Fibroblast of peridontal ligament (primary cell): ENCODE measurements around the gene C1QL2.

Experiments
- DNase-seq: peaks from one replicate; pipeline ENCODE4 v3.0.0-alpha.2; 2010; ENCODE audit errors: extremely low read depth

Gene C1QL2

GRCh38 chr2:119137502-119137901, 21.0 kb downstream of the C1QL2 start:
- DNase-seq = no peak

DNA sequence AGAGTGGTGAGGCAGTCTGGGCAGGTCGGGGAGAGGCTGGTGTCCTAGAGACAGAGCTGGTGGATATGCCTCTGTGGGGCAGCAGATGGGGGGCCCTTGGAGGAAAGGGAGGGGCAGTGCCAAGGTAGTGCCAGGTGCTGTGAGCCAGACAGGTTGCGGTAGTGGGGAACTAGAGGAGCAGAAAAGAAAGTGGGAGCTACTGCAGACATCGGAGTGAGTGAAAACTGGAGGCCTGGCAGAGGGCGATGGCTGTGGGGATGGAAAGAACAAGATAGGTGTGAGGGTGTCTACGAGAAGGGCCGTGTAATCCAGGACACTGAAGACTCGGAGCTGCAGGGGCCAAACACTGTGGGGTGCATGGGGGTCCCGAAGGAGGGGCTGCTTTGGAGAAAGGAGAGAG, 21.7 kb downstream of the C1QL2 start:
- no peak for DNase-seq

GRCh38 chr2:119136093-119136492, 22.5 kb downstream of the C1QL2 start:
- DNase-seq = no peak

DNA sequence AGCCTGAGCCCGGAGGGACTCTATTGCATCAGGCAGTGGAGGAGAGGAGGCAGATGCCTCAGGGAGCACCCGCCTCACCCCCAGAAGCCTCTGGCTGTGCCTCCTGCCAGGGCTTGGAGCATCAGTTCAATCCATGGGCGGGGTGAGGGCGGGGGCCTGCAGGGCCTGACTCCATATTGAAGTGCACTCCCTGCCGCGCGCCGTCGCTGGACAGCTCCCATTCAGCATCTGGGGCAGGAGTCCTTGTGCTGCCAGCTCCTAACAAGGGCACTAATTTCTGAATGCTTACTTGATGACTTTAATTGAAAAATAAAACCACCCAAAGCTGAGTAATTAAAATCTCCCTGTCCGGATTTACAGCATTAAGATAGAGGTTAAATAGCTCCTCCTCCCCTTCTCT, 23.8 kb downstream of the C1QL2 start:
- DNase-seq = no peak

- no peak for DNase-seq
Measured at GRCh38 chr2:119126650-119127049, 31.9 kb downstream of the C1QL2 start.

DNA sequence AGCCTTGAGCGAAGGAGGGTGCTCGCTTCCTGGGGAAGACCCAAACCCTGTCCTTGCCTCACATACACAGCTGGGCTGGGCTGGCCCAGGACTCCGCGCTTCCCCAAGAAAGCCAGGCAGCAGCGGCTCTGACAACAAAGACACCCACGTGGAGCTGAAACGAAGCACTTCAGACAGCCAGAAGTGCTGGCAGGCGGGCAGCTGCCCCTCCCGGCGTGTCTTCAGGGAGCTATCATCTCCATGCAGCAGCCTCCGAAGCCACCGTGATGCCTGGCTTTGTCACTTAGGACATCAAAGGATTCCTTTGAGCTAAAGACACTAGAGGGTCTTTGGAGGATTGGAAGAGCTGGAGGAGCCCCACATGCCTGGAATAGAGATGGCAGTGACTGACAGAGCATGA, 35.2 kb downstream of the C1QL2 start:
- DNase-seq = no peak

GRCh38 chr2:119122663-119123062, 35.9 kb downstream of the C1QL2 start:
- no peak for DNase-seq

DNA sequence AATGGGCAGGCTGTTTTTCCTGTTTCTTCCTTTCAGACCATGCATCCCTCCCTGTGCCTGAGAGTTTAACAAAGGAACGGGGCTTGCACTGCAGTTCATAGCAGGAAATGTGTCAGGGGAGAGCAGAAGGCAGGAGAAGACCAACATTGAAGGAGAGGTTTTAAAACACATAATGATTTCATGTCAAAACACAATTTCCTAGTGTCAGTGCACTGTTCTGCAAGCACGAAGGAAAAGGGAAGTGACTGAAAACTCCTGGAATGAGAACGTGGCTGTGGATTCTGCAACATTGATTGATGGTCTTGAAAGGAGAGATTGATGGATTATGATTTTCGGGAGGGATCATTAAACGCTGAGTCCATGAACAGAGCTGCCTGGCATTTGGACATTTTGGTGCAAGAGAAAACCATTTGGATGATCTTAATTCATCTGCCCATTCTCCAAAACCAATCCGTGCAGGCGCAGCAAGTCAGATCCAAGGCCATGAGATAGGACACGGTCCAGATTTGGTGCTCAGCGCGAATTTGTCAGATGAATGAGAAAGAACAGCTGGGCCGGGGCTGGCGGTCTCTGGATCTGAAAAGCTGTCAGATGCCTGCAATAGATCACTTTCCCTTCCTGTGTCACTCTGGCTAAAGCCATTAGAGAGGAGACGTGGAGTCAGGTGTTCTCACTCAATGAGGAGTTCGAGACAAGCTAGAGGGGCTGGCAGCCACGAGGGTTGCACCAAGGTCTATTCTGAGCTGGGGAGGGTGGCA, 38.4 kb downstream of the C1QL2 start:
- no peak for DNase-seq

DNA sequence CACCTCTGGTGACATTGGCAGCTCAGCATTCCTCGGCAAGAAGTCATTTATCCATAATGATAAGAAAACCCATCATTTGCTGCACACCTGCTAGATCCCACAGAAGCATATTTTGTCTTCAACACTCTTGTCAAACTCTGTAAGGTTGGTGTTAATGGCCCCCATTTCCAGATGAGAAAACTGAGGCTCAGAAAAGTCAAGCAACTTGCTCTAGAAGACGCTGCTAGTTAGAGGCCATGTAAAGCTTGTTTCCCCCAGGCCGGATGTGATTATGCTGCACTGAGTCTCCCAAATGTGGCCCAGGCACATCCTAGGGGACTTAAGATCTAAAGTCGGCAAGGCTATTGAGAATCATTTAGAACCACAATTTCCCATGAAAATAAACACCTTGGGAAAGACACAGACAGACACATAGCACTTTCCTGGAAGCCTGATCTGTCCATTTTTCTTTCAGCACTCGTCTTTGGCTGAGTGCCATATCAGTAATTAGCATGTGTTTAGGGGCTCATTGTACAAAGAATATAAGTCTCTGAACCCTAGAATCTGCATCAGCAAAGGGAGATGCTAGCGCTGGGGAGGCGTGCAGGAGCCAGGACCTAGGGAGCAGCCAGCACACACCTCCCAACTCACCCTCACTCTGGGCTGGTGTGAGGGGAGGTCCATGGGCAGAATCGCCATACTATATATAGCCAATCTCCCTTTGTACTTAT, 39.3 kb downstream of the C1QL2 start:
- DNase-seq = no peak

DNA sequence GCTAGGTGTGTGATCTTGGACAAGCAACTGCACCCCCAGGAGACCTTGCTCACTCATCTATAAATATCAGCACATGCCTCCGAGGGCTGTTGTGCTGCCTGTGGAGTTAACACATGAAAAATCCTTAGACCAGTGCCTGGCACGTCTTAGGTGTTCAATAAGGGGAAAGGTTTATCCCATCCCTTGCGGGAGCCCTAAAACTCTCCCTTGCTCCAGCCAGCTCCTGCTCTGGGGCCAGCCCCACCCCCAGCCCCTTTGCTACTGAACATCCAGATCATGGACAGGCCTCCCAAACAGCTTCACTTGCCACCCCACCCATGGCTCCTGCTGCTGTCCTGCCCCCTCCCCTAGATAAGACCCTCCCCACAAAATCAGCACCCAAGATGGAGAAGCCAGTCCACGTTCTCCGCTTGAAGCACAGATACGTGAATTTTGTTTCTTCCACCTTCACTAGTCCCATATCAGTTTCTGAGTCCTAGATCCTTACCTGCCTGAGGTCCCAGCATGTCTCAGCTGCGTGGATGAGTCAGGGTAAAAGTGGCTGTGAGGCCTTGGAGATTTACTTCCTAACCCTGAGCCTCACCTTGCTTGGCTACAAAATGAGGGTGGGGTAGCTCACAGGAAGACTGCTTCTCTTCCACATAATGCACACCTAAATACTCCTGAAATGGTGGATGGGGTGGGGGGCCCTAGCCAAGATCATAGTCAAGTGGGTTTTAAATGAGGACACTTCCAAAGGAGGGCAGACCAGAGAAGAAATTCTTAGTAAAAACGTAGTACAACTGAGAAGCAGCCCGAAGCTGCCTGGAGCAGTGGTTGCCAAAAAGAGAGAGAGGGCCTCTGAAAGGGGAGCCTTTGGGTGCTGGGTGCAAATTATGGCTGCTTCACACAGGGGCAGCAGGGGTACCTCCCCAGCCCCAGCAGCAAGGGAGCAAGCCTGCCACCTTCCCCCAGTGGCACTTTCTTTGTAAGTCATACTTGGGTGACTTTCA, 40.4 kb downstream of the C1QL2 start:
- DNase-seq = no peak

- DNase-seq = no peak
Measured at GRCh38 chr2:119117408-119117807, 41.1 kb downstream of the C1QL2 start.

DNA sequence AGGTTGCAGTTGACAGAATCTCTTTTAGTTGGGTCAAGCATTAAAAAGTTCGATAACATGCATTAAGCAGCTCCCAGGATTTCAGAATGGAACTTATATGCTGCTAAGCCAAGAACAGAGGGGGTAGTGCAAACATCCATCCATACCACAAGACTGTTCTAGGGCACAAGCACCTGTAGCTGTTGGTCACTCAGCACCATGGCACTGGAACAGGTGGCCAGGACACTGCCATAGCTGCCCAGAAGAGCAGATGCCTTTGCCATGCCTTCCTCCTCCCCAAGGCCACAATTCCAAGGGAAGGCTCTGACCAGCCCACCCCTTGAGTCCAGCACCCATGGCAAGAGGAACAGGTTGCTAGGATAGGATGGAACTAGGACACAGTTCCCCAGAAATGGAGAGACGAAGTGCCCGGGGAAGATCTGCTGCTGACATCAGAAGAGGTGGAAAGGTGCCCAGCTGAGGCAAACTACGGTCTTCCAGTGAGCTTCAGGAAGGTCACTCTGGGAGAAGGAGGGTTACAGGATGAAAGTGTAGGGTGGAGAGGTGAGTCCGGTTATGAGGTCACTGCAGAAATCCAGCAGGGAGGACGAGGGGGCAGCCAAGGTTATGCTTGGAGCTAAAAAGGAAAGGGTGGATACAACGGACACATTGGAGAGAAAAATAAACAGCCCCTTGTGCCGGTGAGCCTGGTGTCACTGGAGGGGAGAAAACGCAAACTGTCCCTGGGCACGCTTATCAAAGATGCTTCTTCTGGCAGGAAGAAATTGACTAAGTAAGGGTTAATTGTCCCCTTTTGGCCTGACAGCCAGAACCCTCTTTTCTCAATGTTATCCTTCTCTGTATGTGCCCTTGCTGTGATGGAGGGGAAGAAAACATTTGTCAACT, 41.9 kb downstream of the C1QL2 start:
- DNase-seq = no peak

DNA sequence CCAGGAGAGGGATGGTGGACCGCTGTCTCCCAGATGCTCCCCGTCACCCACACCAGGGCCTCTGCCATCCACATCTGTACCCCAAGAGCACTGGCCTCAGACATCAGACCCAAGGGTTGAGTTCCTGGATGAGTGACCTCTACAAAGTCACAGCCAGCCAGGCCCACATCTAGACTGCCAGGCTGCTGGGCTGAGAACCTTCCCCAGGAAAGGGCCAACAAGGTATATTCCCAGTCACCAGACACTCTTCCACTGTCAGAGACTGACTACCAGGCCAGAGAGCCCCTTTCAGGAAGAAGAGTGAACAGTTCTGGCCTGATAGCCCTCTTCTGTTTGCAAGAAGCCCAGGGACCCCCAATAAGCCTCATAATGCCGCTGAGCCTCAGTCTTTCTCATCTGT, 44.3 kb downstream of the C1QL2 start:
- DNase-seq = no peak

DNA sequence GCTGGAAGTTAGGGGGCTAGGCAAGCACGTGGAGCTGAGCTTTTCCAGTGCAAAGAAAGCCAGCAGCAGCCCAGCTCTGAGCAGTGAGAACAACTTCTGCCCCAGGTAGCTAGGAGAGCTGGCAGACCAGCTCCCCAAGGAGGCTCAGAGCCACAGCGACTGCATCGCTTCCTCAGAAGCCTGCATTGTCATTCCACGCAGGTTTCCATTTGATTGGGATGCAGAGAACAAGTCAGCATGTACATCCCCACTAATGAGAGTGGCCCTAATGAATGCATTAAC, 45.1 kb downstream of the C1QL2 start:
- no peak for DNase-seq

DNA sequence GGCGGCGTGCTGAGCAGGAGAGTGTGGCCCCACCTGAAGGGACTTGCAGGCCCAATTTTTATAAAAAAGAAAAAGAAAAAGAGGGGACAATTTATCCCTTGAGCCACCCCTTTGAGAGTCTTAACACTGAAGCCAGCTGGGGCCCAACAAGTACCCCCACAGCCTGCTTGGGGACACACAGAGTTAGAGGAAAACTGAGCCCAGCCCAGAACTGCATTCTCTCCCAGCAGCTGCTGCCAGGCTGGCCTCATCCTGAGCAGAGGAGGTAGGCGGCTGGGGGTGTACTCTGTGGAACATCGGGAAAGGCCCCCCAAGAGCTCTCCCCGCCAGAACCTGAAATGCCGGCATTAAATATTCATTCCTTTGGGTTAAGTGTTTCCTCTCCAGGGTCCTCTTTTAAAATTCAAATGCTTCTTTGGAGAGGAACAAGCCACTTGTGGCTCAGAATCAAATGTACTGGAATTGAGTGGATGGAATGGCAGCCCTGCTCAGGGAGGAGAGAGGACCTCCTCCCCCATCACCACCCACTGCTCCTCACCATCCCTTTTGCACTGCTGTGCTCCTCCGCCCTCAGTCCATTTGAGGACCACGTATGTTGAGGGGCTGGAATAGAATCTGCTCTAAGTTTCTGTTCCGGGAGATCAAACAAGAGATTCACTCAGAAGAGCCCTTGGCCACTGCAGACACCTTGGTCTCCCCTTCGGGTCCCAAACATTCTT, 45.6 kb downstream of the C1QL2 start:
- DNase-seq = no peak

GRCh38 chr2:119112230-119112629, 46.3 kb downstream of the C1QL2 start:
- DNase-seq = no peak

GRCh38 chr2:119111115-119111975, 47.2 kb downstream of the C1QL2 start:
- DNase-seq = no peak

DNA sequence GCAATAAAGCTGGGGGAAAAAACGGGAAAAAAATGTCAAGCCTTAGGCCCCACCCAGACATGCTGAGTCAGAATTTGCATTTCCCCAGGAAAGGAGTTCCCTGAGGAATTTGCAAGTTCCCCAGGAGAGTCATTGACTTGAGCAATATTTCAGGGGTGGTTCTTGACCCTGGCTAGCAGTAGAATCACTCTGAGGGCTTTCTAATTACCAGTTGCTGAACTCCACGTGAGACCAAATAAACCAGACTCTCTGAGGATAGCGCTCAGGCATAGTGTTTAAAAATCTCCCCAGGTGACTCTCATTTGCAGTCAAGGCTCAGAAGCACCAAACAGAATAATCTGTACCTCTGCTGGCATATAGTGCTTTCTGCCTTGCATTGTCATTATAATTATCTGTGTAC, 48.7 kb downstream of the C1QL2 start:
- DNase-seq = no peak

GRCh38 chr2:119108186-119108585, 50.4 kb downstream of the C1QL2 start:
- DNase-seq = no peak
